ENCODE measurements around the gene SKA2. TPM values are rescaled to one million over a fixed set of nuclear protein-coding genes. Genes with fewer than 3 reads are reported as not detected.
A peak's percentile ranks its signal among the peaks of the same experiment; 100 is the strongest.
"Not testable (repeated sequence)": the region's sequence is repeated elsewhere in the genome, so short reads cannot be mapped to it uniquely, and the experiment has no call there.

The SKA2 gene
- total RNA-seq, 1 experiment from 2014 or later, result 210 TPM

DNA sequence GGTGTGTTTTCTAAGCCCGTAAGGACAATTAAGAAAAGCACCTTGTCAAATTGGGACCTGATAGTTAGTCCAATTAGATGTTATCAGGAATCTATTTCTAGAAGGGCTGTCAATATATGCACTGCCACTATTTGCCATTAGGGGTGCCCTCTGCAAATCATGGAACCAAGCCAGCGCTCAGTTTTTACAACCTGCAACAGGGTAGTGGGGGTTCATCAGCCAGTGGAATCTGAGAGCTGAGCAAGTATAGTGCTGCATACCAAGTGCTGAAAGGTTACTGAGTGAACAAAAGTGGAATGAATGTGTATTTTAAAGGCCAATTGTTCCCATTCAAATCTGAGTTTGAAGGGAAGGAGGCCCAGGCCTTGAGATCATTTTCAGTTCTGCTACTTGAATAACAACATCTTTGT lies 11.0 kb upstream of the SKA2 start:
- Histone ChIP-seq H3K4me1 (no peaks in the 10 kb centered on the region), H3K4me3 (no peak overlapping the region), H3K9me3 (replicated peaks) (no peaks in the 10 kb centered on the region), H3K27ac (no peak overlapping the region), H3K27me3 (no peaks in the 10 kb centered on the region), H3K36me3 (peaks cover 21% of the 10 kb centered on the region)
- DNase-seq, result peak in 1 of 2 experiments; percentile 33

GRCh38 chr17:59161477-59161876 lies 6.5 kb upstream of the SKA2 start:
- H3K27me3 ChIP-seq, result no peaks in the 10 kb centered on the region

GRCh38 chr17:59160157-59161025 lies 5.4 kb upstream of the SKA2 start:
- H3K27ac ChIP-seq, result no peak overlapping the region

More at GRCh38 chr17:59161477-59161876, 6.5 kb upstream of the SKA2 start:
- Histone ChIP-seq H3K36me3 (peaks cover 2% of the 10 kb centered on the region; the same call in 1 of the 2 replicates), H3K4me1 (no peaks in the 10 kb centered on the region), H3K9me3 (replicated peaks) (no peaks in the 10 kb centered on the region), H3K4me3 (no peak overlapping the region), H3K27ac (no peak overlapping the region)
- no peak for DNase-seq

GRCh38 chr17:59155439-59156177 lies 622 bp upstream of the SKA2 start, which contains the start of gene PRR11:
PRR11 (plus strand) TSS chr17:59155746; CDS start chr17:59169753, 14,007 bp downstream.
- H3K4me3 ChIP-seq, result peak within 1 kb of the TSS; percentile 65
- H3K36me3 ChIP-seq, result peaks cover 9% of the 10 kb centered on the region; the same call in 1 of the 2 replicates
- H3K4me1 ChIP-seq, result peaks cover 9% of the 10 kb centered on the region
- no peaks in the 10 kb centered on the region for H3K27me3 ChIP-seq
- no peaks in the 10 kb centered on the region for H3K9me3 ChIP-seq (replicated peaks)
- H3K27ac ChIP-seq, result peak within 1 kb of the TSS; percentile 94
- peak; percentile 98 to 99 for DNase-seq

More at GRCh38 chr17:59160157-59161025, 5.4 kb upstream of the SKA2 start:
- no peaks in the 10 kb centered on the region for H3K4me1 ChIP-seq
- H3K27me3 ChIP-seq, result no peaks in the 10 kb centered on the region
- no peak for DNase-seq
- peaks cover 2% of the 10 kb centered on the region; the same call in 1 of the 2 replicates for H3K36me3 ChIP-seq
- no peak overlapping the region for H3K4me3 ChIP-seq
- no peaks in the 10 kb centered on the region for H3K9me3 ChIP-seq (replicated peaks)

DNA sequence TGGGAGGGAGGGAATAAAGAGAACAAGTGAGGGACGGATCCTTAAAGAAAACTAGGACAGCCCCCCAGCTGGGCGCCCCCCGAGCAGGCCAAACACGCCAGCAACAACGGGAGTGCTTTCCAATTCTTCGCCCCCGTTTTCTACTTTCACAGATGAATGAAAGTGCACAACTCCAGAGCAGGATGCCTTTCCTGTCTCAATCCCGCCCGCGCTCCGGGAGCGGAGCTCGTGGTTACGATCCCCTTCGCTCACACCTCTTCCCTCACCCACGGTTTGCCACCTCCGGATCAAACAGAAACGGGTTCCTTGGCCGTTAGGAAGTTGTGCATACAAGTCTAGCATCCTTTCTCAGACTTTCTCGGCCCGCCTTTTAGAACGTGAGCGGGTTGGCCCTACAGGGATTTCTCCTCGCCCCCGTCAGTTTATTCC lies 680 bp downstream of the SKA2 start:
- Histone ChIP-seq H3K9me3 (replicated peaks) (no peaks in the 10 kb centered on the region), H3K36me3 (peaks cover 12% of the 10 kb centered on the region; the same call in 1 of the 2 replicates), H3K27me3 (no peaks in the 10 kb centered on the region), H3K4me3 (peak overlapping the region; percentile 65), H3K27ac (peak overlapping the region; percentile 94), H3K4me1 (peaks cover 12% of the 10 kb centered on the region)
- DNase-seq, result peak; percentile 47 to 66

- Histone ChIP-seq H3K27ac (peak overlapping the region; percentile 94; the same call in 1 of the 2 replicates), H3K4me1 (peaks cover 12% of the 10 kb centered on the region), H3K27me3 (no peaks in the 10 kb centered on the region), H3K4me3 (peak overlapping the region; percentile 65), H3K9me3 (replicated peaks) (no peaks in the 10 kb centered on the region), H3K36me3 (peaks cover 12% of the 10 kb centered on the region; the same call in 1 of the 2 replicates)
- no peak for DNase-seq
These were observed 2.1 kb downstream of the SKA2 start for GRCh38 chr17:59152925-59153324.

DNA sequence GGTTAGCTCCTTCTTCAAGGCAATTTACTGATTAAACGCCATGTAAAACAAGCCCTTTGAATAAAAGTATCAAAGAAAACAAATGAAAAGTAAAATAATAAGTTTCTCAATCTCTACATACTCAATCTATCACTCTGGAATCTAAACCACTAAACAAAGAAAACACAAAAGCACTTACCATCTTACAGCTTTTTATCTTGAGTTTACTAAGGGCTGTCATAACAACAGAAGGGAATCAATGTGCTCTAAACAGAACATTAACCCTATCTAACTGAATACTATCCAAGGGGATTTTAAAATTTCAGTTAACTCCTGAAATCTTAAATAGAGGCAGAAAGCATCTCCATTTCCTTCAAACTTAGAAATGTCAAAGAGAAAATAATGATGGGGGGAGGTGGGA lies 3.4 kb downstream of the SKA2 start:
- no peak for DNase-seq
- Histone ChIP-seq H3K27ac (no peak overlapping the region), H3K4me3 (no peak overlapping the region)

GRCh38 chr17:59151006-59151405 lies 4.0 kb downstream of the SKA2 start:
- Histone ChIP-seq H3K4me1 (peaks cover 12% of the 10 kb centered on the region), H3K9me3 (replicated peaks) (no peaks in the 10 kb centered on the region), H3K4me3 (no peak overlapping the region), H3K27ac (no peak overlapping the region), H3K27me3 (no peaks in the 10 kb centered on the region), H3K36me3 (peaks cover 14% of the 10 kb centered on the region)
- no peak for DNase-seq

More for the DNA sequence above, 3.4 kb downstream of the SKA2 start:
- H3K9me3 ChIP-seq (replicated peaks), result no peaks in the 10 kb centered on the region
- no peaks in the 10 kb centered on the region for H3K27me3 ChIP-seq
- peaks cover 13% of the 10 kb centered on the region for H3K36me3 ChIP-seq
- H3K4me1 ChIP-seq, result peaks cover 12% of the 10 kb centered on the region

DNA sequence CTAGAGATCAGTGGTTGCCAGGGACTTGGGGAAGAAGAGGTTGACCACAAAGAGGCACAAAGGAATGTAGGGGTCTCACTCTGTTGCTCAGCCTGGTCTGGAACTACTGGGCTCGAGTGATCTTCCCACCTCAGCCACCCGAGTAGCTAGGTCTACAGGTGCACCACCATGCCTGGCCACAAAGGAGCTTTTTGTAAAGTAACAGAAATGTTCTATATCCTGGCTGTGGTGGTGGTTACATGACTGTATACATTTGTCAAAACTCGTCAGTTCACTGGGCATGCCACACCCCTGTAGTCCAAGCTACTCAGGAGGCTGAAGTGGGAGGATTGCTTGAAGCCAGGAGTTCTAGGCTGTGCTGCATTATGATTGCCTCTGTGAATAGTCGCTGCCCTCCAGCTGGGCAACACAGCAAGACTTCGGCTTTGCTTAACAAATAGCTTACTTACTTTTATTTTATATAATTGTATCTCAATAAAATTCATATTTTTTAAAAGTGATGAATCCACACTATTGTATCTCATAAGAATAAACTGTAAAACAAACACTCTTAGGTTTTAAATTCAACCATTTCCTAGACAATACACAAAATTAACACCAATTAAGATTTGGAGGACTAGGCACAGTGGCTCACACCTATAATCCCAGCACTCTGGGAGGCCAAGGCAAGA lies 5.0 kb downstream of the SKA2 start:
- H3K27ac ChIP-seq, result no peak overlapping the region
- no peak overlapping the region for H3K4me3 ChIP-seq
- H3K4me1 ChIP-seq, result peaks cover 12% of the 10 kb centered on the region
- H3K9me3 ChIP-seq (replicated peaks), result no peaks in the 10 kb centered on the region
- no peaks in the 10 kb centered on the region for H3K27me3 ChIP-seq
- peaks cover 14% of the 10 kb centered on the region for H3K36me3 ChIP-seq
- no peak for DNase-seq

DNA sequence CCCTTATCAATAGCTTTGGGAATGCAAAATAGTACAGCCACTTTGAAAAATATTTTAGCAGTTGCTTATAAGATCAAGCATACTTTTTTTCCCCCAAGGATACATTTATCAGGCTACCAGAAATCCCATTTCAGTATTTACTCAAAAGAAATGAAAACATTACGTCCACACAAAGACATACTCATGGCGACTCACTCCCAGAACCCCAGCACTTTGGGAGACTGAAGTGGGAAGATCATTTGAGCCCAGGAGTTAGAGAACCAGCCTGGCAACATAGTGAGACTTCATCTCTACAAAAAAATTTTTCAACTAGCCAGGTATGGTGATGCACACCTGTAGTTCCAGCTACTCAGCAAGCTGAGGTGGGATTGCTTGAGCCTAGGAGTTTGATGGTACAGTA lies 5.9 kb downstream of the SKA2 start:
- H3K4me3 ChIP-seq, result no peak overlapping the region
- H3K4me1 ChIP-seq, result peaks cover 12% of the 10 kb centered on the region
- peaks cover 24% of the 10 kb centered on the region for H3K36me3 ChIP-seq
- H3K9me3 ChIP-seq (replicated peaks), result no peaks in the 10 kb centered on the region
- no peak for DNase-seq
- no peak overlapping the region for H3K27ac ChIP-seq
- H3K27me3 ChIP-seq, result no peaks in the 10 kb centered on the region

DNA sequence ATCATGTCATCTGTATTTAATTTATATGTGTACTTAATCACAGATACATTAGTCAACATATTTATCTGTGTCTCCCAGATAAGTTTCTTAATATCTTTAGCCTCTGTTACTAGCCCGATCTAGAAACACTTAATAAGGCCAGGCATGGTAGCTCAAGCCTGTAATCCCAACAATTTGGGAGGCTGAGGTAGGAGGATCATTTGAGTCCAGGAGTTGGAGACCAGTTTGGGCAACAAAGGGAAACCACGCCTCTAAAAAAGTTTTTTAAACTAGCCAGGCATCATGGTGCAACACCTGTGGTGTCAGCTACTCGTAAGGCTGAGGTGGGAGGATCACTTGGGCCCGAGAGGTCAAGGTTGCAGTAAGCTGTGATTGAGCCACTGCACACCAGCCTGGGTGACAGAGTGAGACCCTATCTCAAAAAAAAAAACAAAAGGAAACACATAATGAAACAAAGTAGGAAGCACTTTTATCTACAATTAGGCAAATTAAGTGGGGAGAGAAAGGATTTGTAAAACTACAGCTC lies 9.4 kb downstream of the SKA2 start:
- Histone ChIP-seq H3K4me1 (0 out of 2 replicates have a peak, but pooled peaks cover 2% of the 10 kb centered on the region), H3K36me3 (peaks cover 23% of the 10 kb centered on the region)

GRCh38 chr17:59141860-59142259 lies 13.1 kb downstream of the SKA2 start:
- no peaks in the 10 kb centered on the region for H3K9me3 ChIP-seq (replicated peaks)
- no peaks in the 10 kb centered on the region for H3K4me1 ChIP-seq
- no peaks in the 10 kb centered on the region for H3K27me3 ChIP-seq
- H3K27ac ChIP-seq, result no peak overlapping the region
- peaks cover 19% of the 10 kb centered on the region for H3K36me3 ChIP-seq
- H3K4me3 ChIP-seq, result no peak overlapping the region
- no peak for DNase-seq

More for the DNA sequence above, 9.4 kb downstream of the SKA2 start:
- DNase-seq, result no peak
- no peak overlapping the region for H3K27ac ChIP-seq
- no peak overlapping the region for H3K4me3 ChIP-seq
- H3K27me3 ChIP-seq, result no peaks in the 10 kb centered on the region
- H3K9me3 ChIP-seq (replicated peaks), result no peaks in the 10 kb centered on the region

DNA sequence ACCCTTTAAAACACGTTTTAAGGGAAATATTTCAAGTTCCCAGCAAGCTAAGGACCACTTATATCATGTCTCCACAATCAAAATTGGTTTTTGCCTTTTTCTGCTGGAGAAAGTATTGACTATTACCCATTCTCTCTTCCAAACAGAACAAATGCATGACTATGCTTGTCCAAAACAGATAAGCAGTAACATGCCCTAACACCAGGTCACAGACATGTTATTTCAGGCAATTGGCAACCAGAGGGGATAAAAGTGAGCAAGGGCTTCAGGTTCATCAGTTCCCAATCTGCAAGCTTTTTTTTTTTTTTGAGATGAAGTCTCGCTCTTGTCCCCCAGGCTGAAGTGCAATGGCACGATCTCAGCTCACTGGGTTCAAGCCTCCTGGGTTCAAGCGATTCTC lies 15.0 kb downstream of the SKA2 start:
- no peak for DNase-seq
- Histone ChIP-seq H3K27ac (no peak overlapping the region), H3K27me3 (no peaks in the 10 kb centered on the region), H3K9me3 (replicated peaks) (no peaks in the 10 kb centered on the region), H3K36me3 (peaks cover 17% of the 10 kb centered on the region), H3K4me1 (no peaks in the 10 kb centered on the region), H3K4me3 (no peak overlapping the region)

DNA sequence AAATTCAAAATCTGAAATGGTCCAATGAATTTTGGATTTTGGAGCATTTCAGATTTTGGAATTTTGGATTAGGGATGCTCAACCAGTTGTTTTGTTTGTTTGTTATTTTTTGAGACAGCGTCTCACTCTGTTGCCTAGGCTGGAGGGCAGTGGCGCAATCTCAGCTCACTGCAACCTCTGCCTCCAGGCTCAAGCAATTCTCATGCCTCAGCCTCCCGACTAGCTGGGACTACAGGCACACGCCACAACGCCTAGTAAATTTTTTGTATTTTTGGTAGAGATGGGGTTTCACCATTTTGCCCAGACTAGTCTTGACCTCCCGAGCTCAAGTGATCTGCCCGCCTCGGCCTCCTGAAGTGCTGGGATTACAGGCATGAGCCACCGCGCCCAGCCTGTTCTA lies 16.6 kb downstream of the SKA2 start:
- H3K27me3 ChIP-seq; H3K9me3 ChIP-seq (replicated peaks); H3K4me3 ChIP-seq; H3K4me1 ChIP-seq; DNase-seq; H3K27ac ChIP-seq; H3K36me3 ChIP-seq: not testable (repeated sequence)

Measured in SJCRH30 (cell line).